GM18951 (cell line): ENCODE data around the gene C2.

Experiments
- POLR2A ChIP-seq: IDR thresholded peaks from 4 replicates; pipeline ENCODE4 v1.6.1; 2011; ENCODE audit warnings: mild to moderate bottlenecking; ENCODE audit not compliant: insufficient read length, insufficient read depth; ENCODE audit errors: extremely low read depth
- in situ Hi-C: fragments of 300-500 bp; cut with MboI; formaldehyde crosslinking; loops from one replicate; pipeline ENCODE4 v1.12.0; 2022; ENCODE audit warnings: low sequenced_read_pairs, mixed read lengths, inconsistent platforms; ENCODE audit not compliant: unreplicated experiment

C2 gene

GRCh38 chr6:31888276-31889258 lies 39.0 kb upstream of the C2 start:
- in situ Hi-C loops, result no loop called here
- TF ChIP-seq POLR2A, result no peak

DNA sequence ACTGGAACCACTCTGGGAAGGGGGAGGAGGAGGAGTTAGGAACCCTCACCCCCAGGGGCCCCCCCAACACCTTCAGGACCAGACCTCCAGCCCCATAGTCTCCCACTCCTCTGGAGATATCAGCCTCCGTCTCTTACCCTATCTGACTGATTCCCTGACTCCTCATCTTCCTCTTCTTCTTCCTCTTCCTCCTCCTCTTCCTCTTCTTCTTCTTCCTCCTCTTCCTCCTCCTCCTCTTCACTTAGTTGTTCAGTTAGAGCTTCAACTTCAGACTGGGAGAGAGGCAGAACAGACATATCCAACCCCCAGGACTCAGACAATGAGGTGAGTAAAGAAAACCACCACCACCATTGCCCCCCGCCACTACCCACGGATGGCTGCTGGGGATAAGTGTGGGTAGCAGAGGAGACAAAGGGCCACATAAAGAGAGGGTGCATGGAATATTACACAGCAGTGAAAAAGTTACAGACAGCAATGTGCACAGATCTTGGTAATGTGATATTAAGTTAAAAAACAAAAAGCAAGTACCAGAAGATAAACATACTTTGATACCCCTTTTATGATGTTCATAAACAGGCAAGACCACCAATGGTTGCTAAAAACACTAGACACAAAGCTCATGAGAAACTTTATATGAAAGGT lies 38.1 kb upstream of the C2 start:
- in situ Hi-C loops, result no loop called here
- TF ChIP-seq POLR2A, result no peak

DNA sequence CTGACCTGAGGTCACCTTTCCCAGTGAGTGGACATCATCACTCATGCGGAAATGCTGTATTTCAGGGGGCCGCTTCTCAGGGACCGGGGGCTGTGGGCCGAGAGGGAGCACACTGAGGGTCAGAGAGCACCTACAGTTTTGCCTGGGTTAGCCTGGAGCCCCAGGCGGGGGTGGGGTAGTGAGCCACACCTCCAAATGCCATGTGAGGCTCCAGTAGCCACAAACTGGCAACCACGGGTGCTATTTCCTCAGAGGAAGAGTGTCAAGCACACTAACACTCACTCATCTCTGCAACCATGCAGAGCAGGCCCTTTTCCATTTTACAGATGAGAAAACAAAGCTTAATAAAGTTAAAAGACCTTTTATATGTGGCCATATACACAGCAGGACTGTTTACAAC lies 34.7 kb upstream of the C2 start:
- in situ Hi-C loops, result no loop called here
- no peak for TF ChIP-seq POLR2A

- in situ Hi-C loops, result no loop called here
- no peak for TF ChIP-seq POLR2A
Measured at GRCh38 chr6:31896493-31896855, 31.0 kb upstream of the C2 start.

DNA sequence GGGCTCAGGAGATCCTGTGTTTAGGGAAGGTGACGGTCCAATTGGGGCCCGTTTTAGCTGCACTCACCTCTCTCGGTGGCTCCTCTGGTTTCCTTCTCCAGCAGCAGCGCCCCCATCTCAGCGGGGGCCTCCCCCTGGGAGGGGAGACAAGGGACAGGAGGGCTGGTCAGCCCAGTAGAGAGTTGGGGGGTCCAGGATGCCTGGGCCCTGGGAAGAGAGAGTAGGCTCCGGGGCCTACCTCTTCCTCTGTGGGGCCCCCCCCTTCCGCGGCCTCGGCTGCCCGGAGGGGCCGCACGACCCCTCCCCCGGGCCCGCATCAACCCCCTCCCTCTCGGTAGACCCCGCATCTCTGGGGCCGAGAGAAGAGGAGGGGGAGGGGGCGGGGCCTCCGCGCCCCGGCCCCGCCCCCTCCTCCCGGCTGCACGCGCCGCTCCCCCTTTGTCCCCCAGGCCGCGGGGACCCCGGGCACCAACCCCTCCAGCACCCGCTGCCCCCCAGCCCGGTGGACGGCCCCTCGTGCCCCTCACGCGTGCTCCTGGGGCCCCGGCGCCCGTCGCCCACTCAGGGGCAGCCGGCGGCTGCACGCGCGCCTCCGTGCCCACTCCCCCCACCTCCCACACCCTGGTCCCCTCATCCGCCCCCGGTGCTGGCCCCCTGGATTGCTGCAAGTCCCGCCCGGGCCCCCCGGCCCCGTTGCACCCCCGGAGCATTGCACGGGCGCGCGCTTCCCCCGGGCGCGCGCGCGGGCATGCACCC lies 30.5 kb upstream of the C2 start:
- no peak for TF ChIP-seq POLR2A
- in situ Hi-C loops, result no loop called here

DNA sequence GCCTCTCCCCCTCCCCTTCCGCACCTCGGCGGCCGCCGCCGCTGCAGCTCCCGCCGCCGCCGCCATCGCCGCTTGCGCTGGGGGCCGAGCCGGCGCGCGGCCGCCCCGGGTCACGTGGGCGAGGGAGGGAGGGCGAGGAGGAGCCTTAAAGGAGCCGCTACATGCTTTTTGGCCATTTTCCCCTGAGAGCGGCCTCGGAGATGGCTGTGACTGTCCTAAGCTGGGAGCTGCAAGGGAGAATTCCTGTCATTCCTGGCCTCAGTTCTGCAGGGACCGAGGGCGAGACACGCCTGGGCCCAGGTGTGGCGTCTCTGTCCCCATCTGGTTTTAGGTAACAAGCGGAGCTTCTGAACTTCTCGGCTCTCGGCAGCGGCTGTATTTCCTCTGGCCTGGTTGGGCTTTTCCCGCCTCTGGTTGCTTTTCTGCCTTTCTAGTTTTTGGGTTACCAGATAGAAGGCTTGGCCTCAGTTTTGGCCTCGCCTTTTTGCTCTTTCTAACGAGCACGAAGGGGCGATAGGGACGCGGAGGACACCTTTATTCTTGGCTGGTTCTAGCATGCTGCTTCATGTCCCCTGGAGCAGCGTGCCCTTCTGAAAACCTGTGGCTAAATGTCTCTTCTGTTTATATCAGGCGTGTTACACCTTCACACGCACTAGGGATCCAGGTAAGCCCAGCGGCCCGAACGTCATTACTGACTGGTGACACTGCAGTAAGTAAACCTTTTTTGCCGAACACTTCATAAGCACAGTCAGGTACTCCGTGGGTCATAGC lies 29.7 kb upstream of the C2 start, which contains the start of gene EHMT2:
TSS of gene EHMT2 (minus strand) at position 87 of the 771 bp plus-strand sequence. CDS start at position 66, 21 bp downstream.
- TF ChIP-seq POLR2A, result peak; percentile 72
- in situ Hi-C loops, result no loop called here

DNA sequence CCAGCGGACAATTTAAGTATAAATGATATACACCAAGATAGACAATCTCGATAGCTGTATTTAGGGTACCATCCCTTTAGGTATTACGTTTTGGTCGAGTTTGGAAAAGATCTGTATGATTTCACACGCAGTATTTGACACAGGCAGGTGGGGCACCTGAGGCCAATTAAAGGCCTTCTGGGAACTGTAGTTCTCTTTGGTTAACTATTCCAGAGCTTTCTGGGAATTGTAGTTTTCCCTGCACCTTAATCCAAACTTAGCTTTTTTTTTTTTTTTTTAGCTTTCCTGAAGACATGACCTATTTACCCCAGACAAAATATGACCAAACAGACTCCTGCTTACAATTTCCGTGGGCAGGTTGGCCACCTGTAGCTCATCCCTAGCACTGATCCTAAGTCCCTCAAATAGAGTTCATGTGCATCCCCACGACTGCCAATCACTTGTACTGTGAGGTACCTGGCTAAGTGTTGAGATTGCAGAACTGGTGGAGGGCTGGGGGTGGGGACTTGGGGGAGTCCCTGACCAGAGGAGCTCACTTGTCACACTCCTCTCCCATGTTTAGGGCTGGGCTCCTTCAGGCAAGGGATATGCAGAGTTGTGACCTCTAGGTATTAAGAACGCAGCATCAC lies 29.0 kb upstream of the C2 start:
- in situ Hi-C loops, result no loop called here
- TF ChIP-seq POLR2A, result no peak

DNA sequence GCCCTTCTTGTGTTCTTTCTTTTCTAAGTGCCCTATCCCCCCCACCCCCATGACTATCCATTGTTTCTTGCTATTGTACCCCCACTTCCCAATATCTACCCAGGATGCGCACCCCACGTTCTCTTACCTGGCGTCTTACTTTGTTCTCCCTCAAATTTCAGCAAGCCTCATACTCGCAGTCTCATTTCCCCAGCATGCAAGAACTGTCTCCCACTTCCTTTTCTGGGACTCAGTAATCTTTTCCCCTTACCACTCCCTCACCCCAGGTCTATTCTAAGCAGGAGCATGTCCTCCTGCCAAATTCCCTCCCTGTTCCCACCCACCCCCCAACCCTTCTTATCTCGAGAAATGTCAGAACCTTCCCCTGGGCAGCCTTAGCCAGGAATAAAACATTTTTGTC lies 28.3 kb upstream of the C2 start:
- no peak for TF ChIP-seq POLR2A

DNA sequence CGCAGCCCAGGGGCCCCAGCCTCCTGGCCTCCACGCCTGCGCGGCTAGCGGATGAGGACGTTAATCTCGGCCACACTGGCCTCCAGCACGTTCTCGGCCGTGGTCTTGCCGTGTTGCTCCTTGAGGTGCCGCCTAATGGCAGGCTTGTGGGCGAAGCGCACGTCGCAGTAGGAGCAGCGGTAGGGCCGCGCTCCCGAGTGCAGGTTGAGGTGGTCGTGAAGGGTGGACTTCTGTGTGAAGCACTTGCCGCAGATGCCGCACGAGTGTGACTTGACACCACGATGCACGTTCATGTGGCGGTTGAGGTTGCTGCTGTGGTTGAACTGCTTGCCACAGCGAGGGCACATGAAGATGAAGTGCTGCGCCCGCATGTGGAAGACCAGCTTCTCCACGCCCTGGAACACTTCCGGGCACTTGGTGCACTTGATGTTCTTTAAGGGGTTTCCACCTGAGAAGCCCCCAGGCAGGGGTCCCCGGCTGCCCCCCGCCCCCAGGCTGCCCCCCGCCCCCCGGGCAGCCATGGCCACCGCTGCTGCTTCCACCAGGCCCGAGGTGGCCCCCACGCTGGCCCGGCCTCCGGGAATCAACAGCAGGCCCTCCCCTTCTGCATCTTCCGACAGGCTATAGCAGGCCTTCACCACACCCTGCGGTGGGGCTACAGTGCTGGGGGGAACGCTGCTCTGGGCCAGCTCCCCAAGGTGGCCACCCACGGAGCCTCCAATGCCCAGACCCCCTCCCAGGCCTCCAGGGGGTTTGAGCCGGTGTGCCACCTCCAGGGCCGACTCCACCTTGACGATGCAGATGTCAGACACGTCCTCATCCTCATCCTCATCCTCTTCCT lies 27.4 kb upstream of the C2 start:
- in situ Hi-C loops, result no loop called here
- TF ChIP-seq POLR2A, result no peak

More for the DNA sequence above, 28.3 kb upstream of the C2 start:
- in situ Hi-C loops, result no loop called here

DNA sequence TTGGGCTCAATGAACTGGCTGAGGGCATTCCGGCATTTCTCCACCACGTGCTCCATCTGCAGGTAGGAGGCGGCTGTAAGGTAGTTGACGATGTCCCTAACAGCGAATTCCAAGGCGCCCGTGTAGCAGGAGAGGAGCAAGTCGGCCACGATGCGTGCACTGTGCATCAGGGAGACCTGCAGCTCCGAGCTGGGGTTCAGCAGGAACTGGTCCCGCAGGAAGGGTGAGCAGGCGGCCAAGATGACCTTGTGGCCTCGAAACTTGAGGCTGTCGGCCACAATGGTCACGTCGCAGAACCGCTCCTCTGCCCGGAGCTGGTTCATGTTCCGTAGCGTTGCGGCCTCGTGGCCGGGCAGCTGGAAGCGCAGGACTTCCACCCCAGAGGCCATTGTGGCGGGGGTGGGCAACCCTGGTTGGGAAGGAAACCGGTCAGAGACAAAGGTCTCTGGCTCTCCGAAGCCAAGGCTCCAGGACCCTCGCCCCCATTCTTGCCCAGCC lies 26.6 kb upstream of the C2 start:
- TF ChIP-seq POLR2A, result no peak
- in situ Hi-C loops, result no loop called here

- in situ Hi-C loops, result no loop called here
- peak; percentile 20 for TF ChIP-seq POLR2A
Measured at GRCh38 chr6:31901415-31901952, 26.0 kb upstream of the C2 start.
